ENCODE data around the gene KREMEN1. TPM values are rescaled to one million over a fixed set of nuclear protein-coding genes. Genes with fewer than 3 reads are reported as not detected.

Gene KREMEN1
- total and polyA plus RNA-seq, 12 donors, result 4.3 to 58.7 (median 27.8) TPM

GRCh38 chr22:29110946-29111345 lies 38.1 kb downstream of the KREMEN1 start:
- Histone ChIP-seq H3K27ac (no peak overlapping the region), H3K9me3 (replicated peaks in 1 of 3) (no peaks in the 10 kb centered on the region), H3K4me3 (no peak overlapping the region), H3K4me1 (replicated peaks in 1 of 2) (peaks cover 2 to 7% of the 10 kb centered on the region in 2 donors), H3K36me3 (replicated peaks in 1 of 2) (no peaks in the 10 kb centered on the region), H3K27me3 (no peaks in the 10 kb centered on the region)
- WGBS, 4 donors, result 94 to 100% (median 97%) methylated on average over 1 to 3 of the region's 3 CpGs
- TF ChIP-seq POLR2A (IDR thresholded peaks at IDR 0.05), result no peak
- no peak for TF ChIP-seq CTCF (IDR thresholded peaks at IDR 0.05)
- intact Hi-C loops (cut with DNase I), result no loop called here
- no peak for DNase-seq

GRCh38 chr22:29112121-29112520 lies 39.3 kb downstream of the KREMEN1 start:
- WGBS, 4 donors, result 89 to 96% (median 95%) methylated on average over 3 of the region's 3 CpGs
- Histone ChIP-seq H3K9me3 (replicated peaks in 1 of 3) (no peaks in the 10 kb centered on the region), H3K27me3 (no peaks in the 10 kb centered on the region), H3K36me3 (replicated peaks in 1 of 2) (no peaks in the 10 kb centered on the region), H3K4me3 (no peak overlapping the region), H3K27ac (no peak overlapping the region), H3K4me1 (replicated peaks in 1 of 2) (peaks cover 0 to 7% of the 10 kb centered on the region in 2 donors)
- intact Hi-C loops (cut with DNase I), result no loop called here
- TF ChIP-seq CTCF (IDR thresholded peaks at IDR 0.05) (no peak), POLR2A (IDR thresholded peaks at IDR 0.05) (no peak)
- no peak for DNase-seq

- Histone ChIP-seq H3K4me1 (replicated peaks in 1 of 2) (peaks cover 0 to 7% of the 10 kb centered on the region in 2 donors), H3K27ac (no peak overlapping the region), H3K4me3 (no peak overlapping the region), H3K9me3 (replicated peaks in 1 of 3) (no peaks in the 10 kb centered on the region), H3K36me3 (replicated peaks in 1 of 2) (no peaks in the 10 kb centered on the region), H3K27me3 (no peaks in the 10 kb centered on the region)
- WGBS, 4 donors, result 92 to 93% (median 92%) methylated on average over 7 of the region's 7 CpGs
- no peak for TF ChIP-seq POLR2A (IDR thresholded peaks at IDR 0.05)
- TF ChIP-seq CTCF (IDR thresholded peaks at IDR 0.05), result no peak
- intact Hi-C loops (cut with DNase I), result no loop called here
- no peak for DNase-seq
Measured at GRCh38 chr22:29112681-29113080, 39.8 kb downstream of the KREMEN1 start.

- H3K9me3 ChIP-seq (replicated peaks in 1 of 3), result no peaks in the 10 kb centered on the region
- H3K4me1 ChIP-seq (replicated peaks in 1 of 2), result peaks cover 0 to 7% of the 10 kb centered on the region in 2 donors
- no peak for DNase-seq
- H3K27me3 ChIP-seq, result no peaks in the 10 kb centered on the region
- H3K27ac ChIP-seq, result no peak overlapping the region
- intact Hi-C loops (cut with DNase I), result no loop called here
- H3K36me3 ChIP-seq (replicated peaks in 1 of 2), result no peaks in the 10 kb centered on the region
- H3K4me3 ChIP-seq, result no peak overlapping the region
- no peak for TF ChIP-seq CTCF (IDR thresholded peaks at IDR 0.05)
- 90 to 96% (median 93%) methylated on average over 4 of the region's 4 CpGs for WGBS, 4 donors
Measured at GRCh38 chr22:29113319-29113718, 40.5 kb downstream of the KREMEN1 start.
